K562 (cell line): ENCODE results near the gene NR2F1. TPM values are rescaled to one million over a fixed set of nuclear protein-coding genes. Genes with fewer than 3 reads are reported as not detected.

Experiments
- ATAC-seq: fragments of 200-7000 bp; cut with Tn5 transposase; 3 replicates; pipeline ENCODE4 v1.9.1; 2020; ENCODE audit warnings: moderate library complexity
- BruUV-seq: library from RNA; stranded (reverse); fragments of 400-500 nt; replicated peaks from 2 replicates; lab custom pipeline; 2021; lab: Mats Ljungman, UMichigan
- CTCF ChIA-PET: fragments of 300-600 bp; formaldehyde crosslinking; extraction: SDS; loops from one replicate; lab custom pipeline; 2021; ENCODE audit warnings: low intra/inter-chr PET ratio; lab: Yijun Ruan, JAX
- POLR2A ChIA-PET: fragments of 300-600, 350-650 bp; sonication (Branson Sonifier 250); formaldehyde crosslinking; extraction: SDS; loops from one replicate; lab custom pipeline; 2021; ENCODE audit warnings: antibody characterized with exemption, inconsistent platforms; lab: Yijun Ruan, JAX
- DNase-seq, 4 experiments: peaks; one replicate each; pipeline versions ENCODE4 v3.0.0 to v3.0.0-alpha.2; 2011 to 2018; ENCODE audit warnings: low spot score in 3 of 4, mixed read lengths in 3 of 4; ENCODE audit errors: extremely low read depth in 1 of 4
- FAIRE-seq: peaks from 2 replicates; lab custom pipeline; 2011; peaks lifted over from hg19 to GRCh38; lab: Jason Lieb, UNC
- H2AFZ ChIP-seq: 2 replicates; pipeline ENCODE4 v1.6.0; 2011; ENCODE audit warnings: low read depth, low read length, control low read depth, inconsistent platforms
- H3K27ac ChIP-seq: fragments of 200-600 bp; 3 replicates; pipeline ENCODE4 v1.8.0; 2011; ENCODE audit warnings: low read depth, mild to moderate bottlenecking, control low read depth, inconsistent platforms, low read length, moderate library complexity, mixed read lengths; ENCODE audit errors: extremely low read depth
- H3K27me3 ChIP-seq, 2 experiments: fragments of 300-600 bp in 1 of 2; 2 replicates in 1 of 2; 3 replicates in 1 of 2; pipeline versions ENCODE4 v1.6.0 to v1.8.0; 2011; ENCODE audit warnings: inconsistent platforms in 2 of 2, low read length in 2 of 2, mild to moderate bottlenecking in 1 of 2, mixed read lengths in 1 of 2, moderate library complexity in 1 of 2; ENCODE audit not compliant: control insufficient read depth in 2 of 2, insufficient read depth in 2 of 2
- H3K36me3 ChIP-seq: fragments of 300-600 bp; 3 replicates; pipeline ENCODE4 v1.8.0; 2011; ENCODE audit warnings: mild to moderate bottlenecking, low read length, inconsistent platforms; ENCODE audit not compliant: control insufficient read depth, insufficient read depth
- H3K4me1 ChIP-seq, 2 experiments: fragments of 200-600 bp in 1 of 2; replicated peaks in 1 of 2; 2 replicates in 1 of 2; 3 replicates in 1 of 2; pipeline versions ENCODE4 v1.5.1 to v1.8.0; 2011; ENCODE audit warnings: inconsistent platforms in 2 of 2, low read length in 2 of 2, mild to moderate bottlenecking in 1 of 2, mixed read lengths in 1 of 2, moderate library complexity in 1 of 2; ENCODE audit not compliant: control insufficient read depth in 2 of 2, insufficient read depth in 2 of 2
- H3K4me2 ChIP-seq: 2 replicates; pipeline ENCODE4 v1.6.1; 2011; ENCODE audit warnings: low read length, control low read depth, inconsistent platforms, mixed read lengths; ENCODE audit not compliant: insufficient read depth
- H3K4me3 ChIP-seq: fragments of 200-600 bp; sonication (generic), shearing (Covaris generic); 2 replicates; pipeline ENCODE4 v1.5.1; 2016; ENCODE audit warnings: control low read depth, inconsistent platforms
- H3K79me2 ChIP-seq: fragments of 200-600 bp; 3 replicates; pipeline ENCODE4 v1.8.0; 2011; ENCODE audit warnings: low read length, inconsistent platforms; ENCODE audit not compliant: control insufficient read depth, insufficient read depth
- H3K9ac ChIP-seq, 2 experiments: 2 replicates each; pipeline versions ENCODE4 v1.6.0 to v1.6.1; 2011; ENCODE audit warnings: low read depth in 2 of 2, low read length in 2 of 2, control low read depth in 1 of 2, inconsistent platforms in 1 of 2, mild to moderate bottlenecking in 1 of 2, mixed read lengths in 1 of 2; ENCODE audit not compliant: insufficient read depth in 1 of 2
- H3K9me1 ChIP-seq: one replicate; pipeline ENCODE4 v1.6.0; 2011; ENCODE audit warnings: inconsistent platforms, mild to moderate bottlenecking, low read length, moderate library complexity; ENCODE audit not compliant: control insufficient read depth, insufficient read depth
- H3K9me3 ChIP-seq: replicated peaks from 2 replicates; pipeline ENCODE4 v1.5.1; 2011; ENCODE audit warnings: low read depth, low read length, inconsistent platforms; ENCODE audit not compliant: control insufficient read depth, insufficient read depth
- H4K20me1 ChIP-seq: replicated peaks from 2 replicates; pipeline ENCODE4 v1.6.1; 2011; ENCODE audit warnings: low read length, inconsistent platforms, mixed read lengths; ENCODE audit not compliant: control insufficient read depth, insufficient read depth
- ARID3B ChIP-seq: fragments of 250-450 bp; sonication (Bioruptor Pico); IDR thresholded peaks from 2 replicates; pipeline ENCODE4 v1.4.0; 2020; ENCODE audit warnings: borderline replicate concordance
- BCOR ChIP-seq: fragments of 450-650 bp; IDR thresholded peaks from 2 replicates; pipeline ENCODE4 v1.6.1; 2016
- CHD1 ChIP-seq: fragments of 200-600 bp; sonication (generic); IDR thresholded peaks from one replicate; pipeline ENCODE4 v1.6.1; 2012; ENCODE audit warnings: mild to moderate bottlenecking, moderate library complexity, low read length, inconsistent platforms
- CSDE1 ChIP-seq, 2 experiments: fragments of 450-650 bp; IDR thresholded peaks; 2 replicates each; pipeline ENCODE4 v1.6.1; 2016; ENCODE audit warnings: mild to moderate bottlenecking in 1 of 2
- HNRNPUL1 ChIP-seq: fragments of 200-400 bp; formaldehyde crosslinking; IDR thresholded peaks from 2 replicates; pipeline ENCODE4 v1.6.1; 2017; ENCODE audit warnings: low read length
- MECOM ChIP-seq: fragments of 250-450 bp; sonication (Bioruptor Pico); IDR thresholded peaks from 2 replicates; pipeline ENCODE4 v1.8.0; 2022; ENCODE audit warnings: inconsistent platforms
- NCOA1 ChIP-seq: fragments of 450-650 bp; IDR thresholded peaks from 2 replicates; pipeline ENCODE4 v1.6.1; 2016; ENCODE audit warnings: low read depth
- NELFE ChIP-seq: IDR thresholded peaks from 2 replicates; pipeline ENCODE4 v1.6.1; 2011; ENCODE audit warnings: mild to moderate bottlenecking; ENCODE audit not compliant: insufficient read depth, insufficient read length
- PCBP2 ChIP-seq: fragments of 200-400 bp; formaldehyde crosslinking; IDR thresholded peaks from 2 replicates; pipeline ENCODE4 v1.6.1; 2018; ENCODE audit warnings: low read length, low read depth, mild to moderate bottlenecking, moderate library complexity; ENCODE audit not compliant: poor library complexity, severe bottlenecking
- RFX7 ChIP-seq: fragments of 250-450 bp; sonication (Bioruptor Pico); IDR thresholded peaks from 2 replicates; pipeline ENCODE4 v1.5.1; 2021; ENCODE audit warnings: mild to moderate bottlenecking
- TRIM24 ChIP-seq, 2 experiments: fragments of 450-650 bp; IDR thresholded peaks; 2 replicates each; pipeline ENCODE4 v1.6.1; 2016
- YBX1 ChIP-seq: fragments of 450-650 bp; IDR thresholded peaks from 2 replicates; pipeline ENCODE4 v1.7.1; 2016; ENCODE audit warnings: mild to moderate bottlenecking
- ZBTB5 ChIP-seq: fragments of 450-650 bp; IDR thresholded peaks from 2 replicates; pipeline ENCODE4 v1.6.1; 2017; ENCODE audit warnings: antibody characterized with exemption
- ZNF140 ChIP-seq: fragments of 250-450 bp; sonication (Bioruptor Pico); IDR thresholded peaks from 2 replicates; pipeline ENCODE4 v1.8.0; 2021; ENCODE audit warnings: moderate library complexity, mild to moderate bottlenecking, inconsistent platforms
- ZNF23 ChIP-seq: fragments of 250-450 bp; sonication (Bioruptor Pico); IDR thresholded peaks from 2 replicates; pipeline ENCODE4 v1.4.0; 2020; ENCODE audit warnings: mild to moderate bottlenecking
- ZNF263 ChIP-seq: sonication (generic); formaldehyde crosslinking; IDR thresholded peaks from 2 replicates; pipeline ENCODE4 v1.8.0; 2022; ENCODE audit warnings: mild to moderate bottlenecking, missing genetic modification reagents, borderline replicate concordance
- ZNF3 ChIP-seq: fragments of 250-450 bp; sonication (Bioruptor Pico); IDR thresholded peaks from 2 replicates; pipeline ENCODE4 v1.5.0; 2021; ENCODE audit warnings: mild to moderate bottlenecking, moderate library complexity
- ZNF77 ChIP-seq: fragments of 250-450 bp; sonication (Bioruptor Pico); IDR thresholded peaks from 2 replicates; pipeline ENCODE4 v1.5.0; 2020
- WGBS: fragments of 100-300 bp; shearing (Covaris generic); methylation state at CpG from one replicate; pipeline ENCODE4 v1.1.6; 2016; ENCODE audit warnings: low coverage, mixed read lengths; ENCODE audit not compliant: insufficient coverage; ENCODE audit errors: missing lambda C conversion rate; 5-methylcytosine and 5-hydroxymethylcytosine counted together
- in situ Hi-C: fragments of 300-500 bp; cut with MboI; formaldehyde crosslinking; loops from 4 replicates; pipeline ENCODE4 v1.15.0; 2018; ENCODE audit warnings: inconsistent platforms, mixed read lengths
- intact Hi-C: fragments of 100-400 bp; cut with micrococcal nuclease; formaldehyde crosslinking; loops from 2 replicates; pipeline ENCODE4 v1.14.2; 2022
- polyA plus RNA-seq, 8 experiments: library from polyadenylated mRNA; depleted of rRNA in 4 of 8; stranded (reverse) in 5 of 8; unstranded in 3 of 8; fragments of >200 nt; fragmentation: Nextera tagmentation in 2 of 8; fragmentation: Illumina TruSeq in 1 of 8; extraction: Ambion mirVana in 2 of 8; extraction: Trizol in 1 of 8; gene quantifications; 2 replicates each; pipeline versions ENCODE4 v1.2.1 to v1.2.3, GENCODE V29; 2011 to 2014; ENCODE audit warnings: inconsistent platforms in 1 of 8, missing spikeins in 1 of 8
- total RNA-seq, 7 experiments: library from RNA; depleted of rRNA in 6 of 7; stranded (reverse); fragments of >200 nt in 6 of 7; fragmentation: Illumina TruSeq in 2 of 7; extraction: Trizol in 2 of 7; gene quantifications; 2 replicates each; pipeline versions ENCODE4 v1.2.1 to v1.2.3, GENCODE V29; 2011 to 2021; ENCODE audit warnings: low replicate concordance in 1 of 7

Gene NR2F1
- total and polyA plus RNA-seq, 9 of the 15 experiments (the other 6 are each of a cell fraction or from before 2014, with no cell fraction given) = 0.18 TPM; not detected in 8

- H3K27me3 ChIP-seq = peaks cover 3 to 6% of the 10 kb centered on the region in 2 experiments; a peak in 3 of 5 replicates
- no peak for TF ChIP-seq CSDE1 (IDR thresholded peaks at IDR 0.05)
- no peak for TF ChIP-seq PCBP2
- no peak for TF ChIP-seq ZNF23 (CRISPR knock-in tag)
- TF ChIP-seq NELFE = no peak
- no peak for TF ChIP-seq BCOR
- TF ChIP-seq ARID3B = no peak
- TF ChIP-seq NCOA1 = no peak
- TF ChIP-seq MECOM (CRISPR knock-in tag) = no peak
- no peak for TF ChIP-seq ZBTB5
- no peak for TF ChIP-seq HNRNPUL1
- TF ChIP-seq YBX1 = no peak
- TF ChIP-seq RFX7 (CRISPR knock-in tag) = no peak
- TF ChIP-seq ZNF263 (CRISPR knock-in tag) = no peak
- TF ChIP-seq TRIM24 (IDR thresholded peaks at IDR 0.05) = no peak
- TF ChIP-seq ZNF77 = no peak
- TF ChIP-seq ZNF3 (CRISPR knock-in tag) = no peak
- no peak for TF ChIP-seq ZNF140
- TF ChIP-seq CHD1 = no peak
- ATAC-seq = no peak
- no peaks in the 10 kb centered on the region for H3K79me2 ChIP-seq
- intact Hi-C loops (loop anchor here (10.0 kb wide), 1 partner anchor 304 kb away; no protein-coding TSS in a partner anchor), in situ Hi-C loops (no loop called here)
- ChIA-PET POLR2A (no interaction called here), CTCF (no interaction called here)
- H3K9ac ChIP-seq = no peak overlapping the region
- DNase-seq = no peak
- no peaks in the 10 kb centered on the region for H3K9me3 ChIP-seq
- 1% methylated on average over 17 of the region's 17 CpGs for WGBS
- FAIRE-seq = no peak
- H3K27ac ChIP-seq = no peak overlapping the region
- BruUV-seq = no TSS peak
- no peaks in the 10 kb centered on the region for H3K4me1 ChIP-seq
- no peaks in the 10 kb centered on the region for H3K36me3 ChIP-seq
- no peak overlapping the region for H3K4me2 ChIP-seq
- H2AFZ ChIP-seq = no peak overlapping the region
- no peaks in the 10 kb centered on the region for H4K20me1 ChIP-seq
- H3K4me3 ChIP-seq = no peak overlapping the region
- H3K9me1 ChIP-seq = no peaks in the 10 kb centered on the region
Observed at GRCh38 chr5:93610581-93611272, 27.7 kb downstream of the NR2F1 start.
